Activated CD4-positive, alpha-beta T cell treated with anti-CD3 and anti-CD28 coated beads, Interleukin-2, amount 10 ng/mL, durations not matched to agents 24 days and 14 days (primary cell): ENCODE results near the gene ERN2. TPM values are rescaled to one million over a fixed set of nuclear protein-coding genes. Genes with fewer than 3 reads are reported as not detected.
"Not testable (repeated sequence)": the region's sequence is repeated elsewhere in the genome, so short reads cannot be mapped to it uniquely, and the experiment has no call there.

Experiments
- DNase-seq: peaks from one replicate; pipeline ENCODE4 v3.0.0; 2022
- H3K27ac Mint-ChIP-seq: one replicate; pipeline ENCODE4 v1.8.0; 2022; ENCODE audit warnings: mild to moderate bottlenecking, mixed read lengths
- H3K27me3 Mint-ChIP-seq: one replicate; pipeline ENCODE4 v1.8.0; 2022; ENCODE audit warnings: mixed read lengths
- H3K36me3 Mint-ChIP-seq: one replicate; pipeline ENCODE4 v1.8.0; 2022; ENCODE audit warnings: low read depth, mild to moderate bottlenecking, mixed read lengths
- H3K4me1 Mint-ChIP-seq: one replicate; pipeline ENCODE4 v1.8.0; 2021; ENCODE audit warnings: mixed read lengths
- H3K4me3 Mint-ChIP-seq: one replicate; pipeline ENCODE4 v1.8.0; 2022; ENCODE audit warnings: mild to moderate bottlenecking, moderate library complexity, mixed read lengths
- H3K9me3 Mint-ChIP-seq: one replicate; pipeline ENCODE4 v1.8.0; 2021; ENCODE audit warnings: mixed read lengths
- intact Hi-C: fragments of 100-400 bp; cut with micrococcal nuclease; formaldehyde crosslinking; loops from one replicate; pipeline ENCODE4 v1.15.1; 2023
- total RNA-seq: library from RNA; stranded (reverse); gene quantifications from 2 replicates; pipeline ENCODE4 v1.2.3, GENCODE V29; 2022

Gene ERN2
- total RNA-seq, result not detected in 2 replicates

GRCh38 chr16:23712976-23713375, at the start of gene ERN2:
TSS of gene ERN2 (minus strand) at chr16:23713222. CDS start at chr16:23713187, 35 bp downstream.
- DNase-seq, result no peak

GRCh38 chr16:23757937-23758619, 45.1 kb upstream of the ERN2 start:
- Mint-ChIP-seq H3K4me1 (no peaks in the 10 kb centered on the region), H3K27ac (no peak overlapping the region), H3K36me3 (no peaks in the 10 kb centered on the region), H3K4me3 (no peak overlapping the region), H3K9me3 (no peaks in the 10 kb centered on the region), H3K27me3 (peaks cover 47% of the 10 kb centered on the region)
- intact Hi-C loops, result no loop called here
- DNase-seq, result no peak

More at GRCh38 chr16:23712976-23713375, at the start of gene ERN2:
- H3K9me3 Mint-ChIP-seq, result peaks cover 9% of the 10 kb centered on the region
- H3K27me3 Mint-ChIP-seq, result peaks cover 36% of the 10 kb centered on the region
- H3K4me1 Mint-ChIP-seq, result no peaks in the 10 kb centered on the region
- intact Hi-C loops, result no loop called here
- H3K27ac Mint-ChIP-seq, result no peak within 1 kb of the TSS
- H3K36me3 Mint-ChIP-seq, result no peaks in the 10 kb centered on the region
- H3K4me3 Mint-ChIP-seq, result no peak within 1 kb of the TSS

- H3K27me3 Mint-ChIP-seq, result peaks cover 54% of the 10 kb centered on the region
- no peaks in the 10 kb centered on the region for H3K9me3 Mint-ChIP-seq
- no peak overlapping the region for H3K4me3 Mint-ChIP-seq
- intact Hi-C loops, result no loop called here
- H3K4me1 Mint-ChIP-seq, result no peaks in the 10 kb centered on the region
- no peak for DNase-seq
- H3K27ac Mint-ChIP-seq, result no peak overlapping the region
- no peaks in the 10 kb centered on the region for H3K36me3 Mint-ChIP-seq
Observed at GRCh38 chr16:23757116-23757515, 44.1 kb upstream of the ERN2 start.

- DNase-seq, result no peak
- peaks cover 55% of the 10 kb centered on the region for H3K27me3 Mint-ChIP-seq
- intact Hi-C loops, result no loop called here
- H3K36me3 Mint-ChIP-seq, result no peaks in the 10 kb centered on the region
- H3K9me3 Mint-ChIP-seq, result no peaks in the 10 kb centered on the region
- H3K4me3 Mint-ChIP-seq, result no peak overlapping the region
- no peak overlapping the region for H3K27ac Mint-ChIP-seq
- no peaks in the 10 kb centered on the region for H3K4me1 Mint-ChIP-seq
Observed at GRCh38 chr16:23755484-23755809, 42.4 kb upstream of the ERN2 start.

- no peak within 1 kb of the TSS for H3K27ac Mint-ChIP-seq
- intact Hi-C loops, result no loop called here
- DNase-seq, result no peak
- peaks cover 53% of the 10 kb centered on the region for H3K27me3 Mint-ChIP-seq
- no peaks in the 10 kb centered on the region for H3K9me3 Mint-ChIP-seq
- no peak within 1 kb of the TSS for H3K4me3 Mint-ChIP-seq
- H3K4me1 Mint-ChIP-seq, result no peaks in the 10 kb centered on the region
- no peaks in the 10 kb centered on the region for H3K36me3 Mint-ChIP-seq
Observed at GRCh38 chr16:23754594-23755483, 41.8 kb upstream of the ERN2 start, which contains the start of gene CHP2. TSS of gene CHP2 (plus strand) at chr16:23755026. CDS start at chr16:23755050, 24 bp downstream.

GRCh38 chr16:23753908-23754593, 41.0 kb upstream of the ERN2 start:
- DNase-seq, result no peak
- intact Hi-C loops, result no loop called here
- H3K27ac Mint-ChIP-seq, result no peak overlapping the region
- H3K4me3 Mint-ChIP-seq, result no peak overlapping the region
- H3K36me3 Mint-ChIP-seq, result no peaks in the 10 kb centered on the region
- H3K9me3 Mint-ChIP-seq, result no peaks in the 10 kb centered on the region
- H3K4me1 Mint-ChIP-seq, result no peaks in the 10 kb centered on the region
- H3K27me3 Mint-ChIP-seq, result peaks cover 54% of the 10 kb centered on the region

- H3K36me3 Mint-ChIP-seq, H3K27ac Mint-ChIP-seq, H3K4me1 Mint-ChIP-seq, H3K9me3 Mint-ChIP-seq, intact Hi-C loops, H3K4me3 Mint-ChIP-seq, DNase-seq: not testable (repeated sequence)
- peaks cover 45% of the 10 kb centered on the region for H3K27me3 Mint-ChIP-seq
Observed at GRCh38 chr16:23751053-23751452, 38.0 kb upstream of the ERN2 start.

GRCh38 chr16:23748630-23749029, 35.6 kb upstream of the ERN2 start:
- Mint-ChIP-seq H3K27me3 (peaks cover 30% of the 10 kb centered on the region), H3K4me1 (no peaks in the 10 kb centered on the region), H3K27ac (no peak overlapping the region), H3K36me3 (no peaks in the 10 kb centered on the region), H3K9me3 (no peaks in the 10 kb centered on the region), H3K4me3 (no peak overlapping the region)
- DNase-seq, result no peak
- intact Hi-C loops, result no loop called here

GRCh38 chr16:23745263-23745662, 32.2 kb upstream of the ERN2 start:
- intact Hi-C loops, result no loop called here
- H3K4me1 Mint-ChIP-seq, result no peaks in the 10 kb centered on the region
- peaks cover 29% of the 10 kb centered on the region for H3K27me3 Mint-ChIP-seq
- H3K9me3 Mint-ChIP-seq, result no peaks in the 10 kb centered on the region
- no peak for DNase-seq
- H3K36me3 Mint-ChIP-seq, result no peaks in the 10 kb centered on the region
- no peak overlapping the region for H3K4me3 Mint-ChIP-seq
- H3K27ac Mint-ChIP-seq, result no peak overlapping the region

- H3K4me3 Mint-ChIP-seq, result no peak overlapping the region
- intact Hi-C loops, result no loop called here
- no peaks in the 10 kb centered on the region for H3K4me1 Mint-ChIP-seq
- H3K36me3 Mint-ChIP-seq, result no peaks in the 10 kb centered on the region
- H3K27ac Mint-ChIP-seq, result no peak overlapping the region
- H3K27me3 Mint-ChIP-seq, result peaks cover 31% of the 10 kb centered on the region
- no peak for DNase-seq
- H3K9me3 Mint-ChIP-seq, result no peaks in the 10 kb centered on the region
Observed at GRCh38 chr16:23742766-23743165, 29.7 kb upstream of the ERN2 start.

- intact Hi-C loops, result no loop called here
- Mint-ChIP-seq H3K4me1 (no peaks in the 10 kb centered on the region), H3K36me3 (no peaks in the 10 kb centered on the region), H3K9me3 (no peaks in the 10 kb centered on the region), H3K27me3 (peaks cover 26% of the 10 kb centered on the region), H3K27ac (no peak overlapping the region), H3K4me3 (no peak overlapping the region)
- no peak for DNase-seq
Observed at GRCh38 chr16:23741675-23742303, 28.8 kb upstream of the ERN2 start.

GRCh38 chr16:23739516-23739915, 26.5 kb upstream of the ERN2 start:
- no peak overlapping the region for H3K4me3 Mint-ChIP-seq
- intact Hi-C loops, result loop anchor here (5.0 kb wide), 1 partner anchor 298 kb away; no protein-coding TSS in a partner anchor
- H3K9me3 Mint-ChIP-seq, result no peaks in the 10 kb centered on the region
- H3K4me1 Mint-ChIP-seq, result peaks cover 5% of the 10 kb centered on the region
- no peak overlapping the region for H3K27ac Mint-ChIP-seq
- no peaks in the 10 kb centered on the region for H3K36me3 Mint-ChIP-seq
- H3K27me3 Mint-ChIP-seq, result peaks cover 18% of the 10 kb centered on the region
- DNase-seq, result no peak

- DNase-seq, H3K9me3 Mint-ChIP-seq, H3K4me1 Mint-ChIP-seq, H3K36me3 Mint-ChIP-seq, H3K27ac Mint-ChIP-seq, H3K4me3 Mint-ChIP-seq: not testable (repeated sequence)
- intact Hi-C loops, result loop anchor here (5.0 kb wide), 1 partner anchor 300 kb away; no protein-coding TSS in a partner anchor
- peaks cover 11% of the 10 kb centered on the region for H3K27me3 Mint-ChIP-seq
Observed at GRCh38 chr16:23737423-23738028, 24.5 kb upstream of the ERN2 start.
